Smooth muscle cell of the brain vasculature (primary cell): ENCODE measurements around the gene STYX.

Experiments used
- DNase-seq: peaks from one replicate; pipeline ENCODE4 v3.0.0-alpha.2; 2012; ENCODE audit warnings: low read depth, low spot score

STYX gene, protein sequence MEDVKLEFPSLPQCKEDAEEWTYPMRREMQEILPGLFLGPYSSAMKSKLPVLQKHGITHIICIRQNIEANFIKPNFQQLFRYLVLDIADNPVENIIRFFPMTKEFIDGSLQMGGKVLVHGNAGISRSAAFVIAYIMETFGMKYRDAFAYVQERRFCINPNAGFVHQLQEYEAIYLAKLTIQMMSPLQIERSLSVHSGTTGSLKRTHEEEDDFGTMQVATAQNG

DNA sequence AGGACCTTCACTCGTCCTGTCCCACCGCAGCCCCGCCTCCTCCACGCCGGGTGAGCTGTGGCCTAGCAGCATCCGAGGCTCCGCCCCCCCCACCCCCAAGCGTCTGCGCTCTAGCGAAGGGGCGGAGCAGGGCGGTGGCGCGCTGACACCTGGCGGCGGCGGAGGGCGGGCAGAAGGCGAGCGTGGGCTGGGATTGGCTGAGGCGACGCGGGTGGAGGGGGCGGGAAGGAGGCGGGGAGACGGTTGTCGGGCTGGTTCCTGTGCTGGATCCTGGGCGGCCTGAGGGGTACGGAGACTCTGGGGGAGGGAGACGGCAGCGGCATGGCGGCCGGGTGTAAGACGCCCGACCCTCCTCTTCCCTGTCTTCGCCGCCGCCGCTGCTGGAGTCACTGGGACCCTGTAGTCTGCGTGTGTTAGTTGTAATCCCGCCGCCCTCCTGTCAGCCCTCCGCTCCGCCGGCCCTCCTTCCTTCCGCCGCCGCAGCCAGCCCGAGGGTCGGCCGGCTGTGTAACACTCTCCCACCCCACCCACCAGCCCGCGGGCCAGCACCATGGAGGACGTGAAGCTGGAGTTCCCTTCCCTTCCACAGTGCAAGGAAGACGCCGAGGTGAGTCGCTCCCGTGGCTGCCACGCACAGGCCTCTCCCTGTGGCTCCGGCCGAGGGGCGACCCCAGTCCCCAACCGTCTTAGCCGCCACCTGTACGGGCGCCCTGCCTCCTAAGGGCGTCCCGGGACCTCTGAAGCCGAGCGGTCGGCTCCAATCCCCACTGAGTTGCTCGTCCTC is at the start of gene STYX:
Gene STYX (plus strand): TSS at position 242 of the 784 bp plus-strand sequence. CDS start 309 bp downstream, at position 551.
- DNase-seq = peak; percentile 98

DNA sequence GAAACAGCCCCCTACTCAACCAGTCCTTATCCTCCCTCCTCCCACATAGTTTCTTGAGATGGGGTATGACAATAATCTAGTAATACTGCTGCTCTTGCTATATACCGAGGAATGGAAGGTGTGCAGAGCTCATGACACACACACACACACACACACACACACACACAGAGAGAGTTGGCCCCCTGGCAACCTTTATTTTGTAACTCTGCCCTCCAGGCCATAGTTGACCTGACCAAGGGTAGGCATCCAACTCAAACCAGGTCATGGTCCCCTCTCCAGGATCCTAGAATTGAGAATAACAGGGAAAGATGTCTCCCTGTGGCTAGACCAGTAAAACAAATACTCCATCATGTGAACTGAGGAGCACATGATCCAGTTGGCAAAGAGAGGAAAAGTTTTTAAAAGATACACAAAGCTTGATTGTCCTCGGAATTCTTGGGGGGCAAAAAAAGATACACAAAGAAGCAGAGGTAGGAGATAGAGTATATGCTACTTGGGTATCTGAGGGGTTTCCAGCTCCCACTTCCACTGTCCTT is 45.9 kb upstream of the STYX start:
- DNase-seq = no peak

DNA sequence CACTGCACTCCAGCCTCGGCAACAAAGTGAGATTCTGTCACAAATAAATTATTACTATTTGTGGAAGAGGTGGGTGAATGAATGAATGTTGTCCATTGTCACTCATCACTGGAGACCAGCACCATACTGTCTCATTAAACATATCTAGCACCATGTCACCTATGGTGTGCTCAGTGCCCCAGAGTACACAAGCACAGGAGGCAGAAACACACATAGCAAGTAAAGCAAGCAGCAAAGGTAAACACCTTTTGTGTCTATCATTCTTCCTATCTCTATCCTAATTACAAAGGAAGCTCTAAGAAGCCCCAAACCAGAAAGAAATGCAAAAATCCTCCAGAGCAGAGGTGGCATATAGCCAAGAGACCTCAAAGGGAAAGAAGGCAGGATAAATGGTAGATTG is 43.8 kb upstream of the STYX start:
- DNase-seq = no peak

DNA sequence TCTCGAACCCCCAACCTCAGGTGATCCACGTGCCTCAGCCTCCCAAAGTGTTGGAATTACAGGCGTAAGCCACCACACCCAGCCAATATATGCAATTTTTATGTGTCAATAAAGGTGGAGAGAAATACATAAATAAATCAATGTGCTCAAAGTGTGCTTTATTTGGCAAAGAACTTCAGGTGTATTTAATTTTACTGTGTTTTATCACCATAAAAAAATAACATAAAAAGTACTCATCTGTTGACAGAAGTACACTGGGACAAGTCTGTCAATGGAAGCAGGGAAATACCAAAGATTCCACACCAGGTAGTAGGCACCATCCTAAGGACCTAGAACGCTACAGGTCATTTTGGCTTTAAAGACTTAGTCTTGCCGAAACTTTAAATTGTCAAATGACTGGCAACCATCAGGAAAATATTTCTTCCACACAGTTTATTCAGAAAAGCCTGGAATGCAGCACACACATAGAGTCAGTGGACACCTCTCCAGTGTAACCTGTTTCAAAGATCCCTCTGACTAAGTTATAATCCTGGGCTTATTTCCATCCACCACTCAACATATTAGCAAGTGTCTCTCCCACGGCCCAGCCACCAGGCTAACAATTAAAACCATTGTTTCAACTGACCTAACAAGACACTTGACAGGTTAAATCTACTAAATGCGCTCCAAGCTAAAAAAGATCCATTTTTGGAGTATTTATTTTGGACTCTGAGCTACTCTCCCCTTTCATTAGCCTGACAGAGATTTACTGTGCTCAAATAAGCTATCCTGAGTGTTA is 38.8 kb upstream of the STYX start:
- DNase-seq = no peak

DNA sequence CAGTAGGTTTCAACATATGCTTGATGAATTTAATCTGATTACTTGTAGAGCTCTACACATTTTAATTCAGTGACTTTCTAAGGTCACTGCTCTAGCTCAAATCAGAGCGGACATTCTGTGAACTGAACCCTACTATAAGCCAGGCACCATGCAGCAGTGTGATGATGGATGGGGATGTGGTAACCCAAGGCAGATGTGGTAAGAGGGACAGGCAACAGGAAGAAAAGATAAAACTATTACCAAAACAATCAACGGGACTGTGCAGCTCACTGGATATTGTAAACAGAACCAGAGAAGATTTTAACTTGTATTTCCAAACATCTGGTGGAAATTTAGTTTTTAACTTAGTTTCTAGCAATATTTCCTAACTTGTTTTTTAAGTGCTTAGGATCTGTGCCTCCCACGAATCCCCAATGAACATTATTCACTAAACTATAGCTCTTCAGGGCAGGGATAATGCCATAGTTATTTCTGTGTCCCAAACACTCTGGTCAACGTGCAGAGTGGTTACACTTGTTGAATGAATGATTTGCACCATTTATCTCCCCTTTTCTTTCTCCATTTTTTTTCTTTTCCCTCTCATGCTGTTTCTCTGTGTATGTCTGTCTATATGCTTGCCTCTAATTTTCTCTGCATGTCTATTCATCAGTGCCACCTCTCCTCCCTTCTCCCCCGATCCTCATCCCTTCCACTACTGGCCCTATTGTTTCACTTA is 37.6 kb upstream of the STYX start:
- DNase-seq = no peak

DNA sequence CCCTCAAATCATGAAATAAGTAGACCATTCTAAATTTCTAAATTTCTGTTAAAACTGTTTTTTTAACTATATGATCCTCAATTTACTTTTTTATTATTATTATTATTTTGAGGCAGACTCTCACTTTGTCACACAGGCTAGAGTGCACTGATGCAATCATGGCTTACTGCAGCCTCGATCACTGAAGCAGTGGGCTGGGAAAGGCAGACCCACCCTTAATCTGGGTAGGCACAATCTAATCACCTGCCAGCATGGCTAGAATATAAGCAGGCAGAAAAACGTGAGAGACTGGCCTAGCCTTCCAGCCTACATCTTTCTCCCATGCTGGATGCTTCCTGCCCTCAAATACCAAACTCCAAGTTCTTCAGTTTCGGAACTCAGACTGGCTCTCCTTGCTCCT is 36.9 kb upstream of the STYX start:
- DNase-seq = no peak

DNA sequence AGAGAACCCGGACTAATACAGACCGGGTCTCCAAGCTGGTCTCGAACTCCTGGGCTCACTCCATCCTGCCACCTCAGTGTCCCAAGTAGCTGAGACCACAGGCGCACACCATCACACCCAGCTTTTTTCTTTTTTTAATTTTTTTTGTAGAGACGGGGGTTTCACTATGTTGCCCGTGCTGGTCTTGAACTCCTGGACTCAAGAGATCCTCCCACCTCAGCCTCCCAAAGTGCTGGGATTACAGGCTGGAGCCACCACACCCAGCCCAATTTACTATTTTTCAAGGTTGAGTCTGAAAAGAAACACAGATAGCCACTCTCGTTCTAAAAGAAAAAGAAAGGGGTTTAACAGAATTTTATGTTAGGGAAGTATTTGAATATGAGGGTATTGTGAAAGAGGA is 36.4 kb upstream of the STYX start:
- no peak for DNase-seq

DNA sequence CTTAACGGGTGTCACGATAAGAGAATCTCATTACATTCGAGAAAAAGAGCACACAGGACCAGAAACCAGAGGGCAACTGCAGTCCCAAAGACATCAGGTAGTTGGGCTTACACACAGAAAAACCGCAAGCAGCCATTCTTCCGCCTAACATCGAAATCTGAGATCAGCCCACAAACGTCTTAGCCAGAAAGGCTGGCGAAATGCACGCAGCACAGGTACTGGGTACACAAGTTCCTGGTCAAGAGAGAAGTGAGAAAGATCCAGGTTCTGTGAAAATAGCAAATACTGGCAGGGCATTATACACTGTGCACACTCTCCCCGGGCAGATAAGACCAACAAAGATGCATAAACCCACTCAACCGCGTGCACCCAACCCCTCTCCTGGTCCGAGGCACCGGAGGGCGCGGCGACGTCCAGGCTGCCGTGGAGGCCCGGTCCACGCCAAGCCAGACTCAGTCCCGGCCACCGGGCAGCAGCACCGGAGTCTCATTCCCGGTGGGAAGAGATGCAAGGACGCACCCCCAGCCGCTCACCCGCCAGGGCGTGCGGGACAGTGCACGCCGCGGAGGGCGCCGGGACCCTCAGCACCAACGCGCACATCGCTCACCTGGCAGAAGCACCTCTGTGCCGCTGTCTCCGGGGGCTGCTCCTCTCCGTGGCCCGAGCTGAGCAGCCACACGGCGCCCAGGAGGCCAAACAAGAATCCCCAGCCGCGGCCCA is 35.0 kb upstream of the STYX start:
- no peak for DNase-seq

DNA sequence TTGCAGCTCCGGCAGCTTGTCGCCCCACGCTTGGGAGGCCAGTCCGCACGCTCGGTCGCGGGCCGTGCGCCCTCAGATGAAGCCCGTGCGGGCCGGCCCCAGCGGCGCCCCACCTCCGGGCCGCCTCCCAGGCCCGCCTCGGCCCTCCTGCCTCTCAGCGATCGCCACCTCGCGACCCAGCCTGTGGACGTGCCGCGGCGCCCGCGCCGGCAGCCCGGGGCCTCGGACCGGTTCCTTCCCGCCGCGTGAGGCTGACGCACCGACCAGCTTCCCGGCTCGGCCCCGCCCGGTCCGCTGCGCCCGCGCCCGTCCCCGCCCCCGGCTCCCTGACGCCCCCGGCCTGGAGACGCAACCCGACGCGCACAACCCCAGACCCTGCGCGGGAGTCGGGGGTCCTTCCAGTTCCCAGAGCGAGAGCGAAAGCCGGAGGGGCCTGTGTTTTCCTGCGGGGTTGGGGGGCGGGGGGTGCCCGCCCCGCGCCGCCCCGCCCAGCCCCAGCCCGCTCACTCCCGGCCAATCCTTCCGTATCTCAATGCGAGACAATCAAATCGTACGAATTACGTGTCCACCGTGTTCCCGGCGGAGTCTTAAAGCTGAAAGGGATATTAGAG is 34.4 kb upstream of the STYX start, which contains the start of gene ERO1A:
Gene ERO1A (minus strand): TSS at position 78 of the 611 bp plus-strand sequence. CDS start 77 bp downstream, at position 1.
- peak; percentile 45 for DNase-seq

DNA sequence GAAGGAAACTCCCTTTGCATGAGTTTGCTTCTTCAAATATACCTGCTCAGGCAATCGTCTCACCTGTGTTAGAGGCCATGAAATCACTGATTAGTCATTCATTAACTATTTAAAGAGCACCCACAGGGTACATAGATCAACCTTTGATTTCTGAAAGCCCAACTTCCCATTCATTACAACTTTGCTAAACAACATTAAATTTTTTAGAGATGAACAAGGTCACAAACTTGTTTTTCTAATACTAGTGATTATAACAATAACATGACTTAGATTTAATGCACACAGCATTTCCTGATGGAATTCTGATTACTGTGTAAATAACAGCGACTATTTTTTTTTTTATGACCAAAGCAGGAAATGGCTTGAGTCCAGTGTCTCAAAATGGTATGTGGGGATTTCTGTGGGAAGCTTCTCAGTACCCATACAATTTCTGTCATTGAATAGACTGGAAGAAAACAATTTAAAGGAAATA is 29.2 kb upstream of the STYX start:
- no peak for DNase-seq

DNA sequence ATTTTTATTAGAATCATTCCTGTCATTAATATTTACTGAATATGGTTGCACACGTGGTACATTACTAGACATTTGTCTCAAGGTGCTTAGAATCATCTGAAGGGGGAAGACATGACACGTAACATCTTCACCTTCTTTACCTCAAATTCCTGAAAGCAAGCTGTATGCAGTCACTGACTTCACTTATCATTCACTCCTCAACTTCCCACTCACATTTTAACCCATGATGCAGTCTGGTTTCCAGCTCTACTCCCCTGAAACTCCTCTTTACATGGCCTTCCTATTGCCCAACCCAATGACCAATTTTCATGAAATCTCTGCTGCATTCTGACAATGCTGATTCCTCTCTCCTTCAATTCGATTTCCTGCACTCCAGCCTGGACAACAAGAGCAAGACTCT is 28.7 kb upstream of the STYX start:
- no peak for DNase-seq

DNA sequence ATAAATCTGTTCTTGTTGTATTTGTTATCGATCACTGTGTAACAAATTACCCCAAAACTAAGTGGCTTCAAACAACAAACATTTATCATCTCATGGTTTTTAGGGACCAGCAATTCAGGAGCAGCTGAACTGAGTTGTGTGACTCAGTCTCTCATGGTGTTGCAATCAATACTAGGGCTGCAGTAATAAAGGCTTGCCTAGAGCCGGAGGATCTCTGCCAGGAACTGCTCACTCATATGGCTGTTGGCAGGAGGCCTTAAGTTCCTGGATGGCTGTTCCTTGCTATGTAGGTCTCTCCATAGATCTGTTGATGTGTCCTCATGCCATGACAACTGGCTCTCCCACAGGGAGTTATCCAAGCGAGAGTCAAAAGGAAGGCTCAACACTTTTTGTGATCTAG is 26.7 kb upstream of the STYX start:
- no peak for DNase-seq

DNA sequence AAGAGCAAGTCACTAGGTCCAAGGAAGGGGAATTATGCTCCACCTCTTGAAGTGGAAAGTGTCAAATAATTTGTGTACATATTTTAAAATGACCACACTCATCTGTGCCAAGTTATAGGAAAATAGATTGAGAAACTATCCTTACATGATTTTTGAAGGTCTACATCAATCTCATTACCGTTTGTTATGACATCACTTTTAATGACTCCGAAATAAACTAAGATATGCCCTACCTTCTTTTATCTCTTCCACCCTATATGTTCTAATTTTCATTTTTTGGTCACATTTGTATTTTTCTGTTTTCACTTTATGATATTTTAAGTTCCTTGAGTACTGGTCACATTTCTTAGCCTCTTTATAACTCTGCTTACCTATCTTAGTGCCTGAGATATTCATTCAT is 26.3 kb upstream of the STYX start:
- DNase-seq = no peak

DNA sequence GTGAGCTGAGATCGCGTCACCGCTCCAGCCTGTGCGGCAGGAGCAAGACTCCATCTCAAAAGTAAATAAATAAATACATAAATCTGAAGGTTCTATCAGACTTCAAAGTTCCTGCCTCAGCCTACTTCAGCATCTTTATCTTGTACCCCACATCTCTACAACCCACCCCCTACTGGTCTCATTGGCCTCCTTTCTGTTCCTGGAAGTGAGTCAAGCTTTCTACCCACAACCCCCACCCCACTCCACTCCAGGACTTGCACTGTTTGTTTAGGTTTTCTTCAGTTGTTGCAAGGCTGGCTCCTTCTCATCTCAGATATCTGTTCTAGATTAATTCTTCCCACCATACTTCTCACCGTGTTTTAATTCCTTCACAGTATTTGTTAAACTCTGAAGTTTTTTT is 23.7 kb upstream of the STYX start:
- DNase-seq = no peak

DNA sequence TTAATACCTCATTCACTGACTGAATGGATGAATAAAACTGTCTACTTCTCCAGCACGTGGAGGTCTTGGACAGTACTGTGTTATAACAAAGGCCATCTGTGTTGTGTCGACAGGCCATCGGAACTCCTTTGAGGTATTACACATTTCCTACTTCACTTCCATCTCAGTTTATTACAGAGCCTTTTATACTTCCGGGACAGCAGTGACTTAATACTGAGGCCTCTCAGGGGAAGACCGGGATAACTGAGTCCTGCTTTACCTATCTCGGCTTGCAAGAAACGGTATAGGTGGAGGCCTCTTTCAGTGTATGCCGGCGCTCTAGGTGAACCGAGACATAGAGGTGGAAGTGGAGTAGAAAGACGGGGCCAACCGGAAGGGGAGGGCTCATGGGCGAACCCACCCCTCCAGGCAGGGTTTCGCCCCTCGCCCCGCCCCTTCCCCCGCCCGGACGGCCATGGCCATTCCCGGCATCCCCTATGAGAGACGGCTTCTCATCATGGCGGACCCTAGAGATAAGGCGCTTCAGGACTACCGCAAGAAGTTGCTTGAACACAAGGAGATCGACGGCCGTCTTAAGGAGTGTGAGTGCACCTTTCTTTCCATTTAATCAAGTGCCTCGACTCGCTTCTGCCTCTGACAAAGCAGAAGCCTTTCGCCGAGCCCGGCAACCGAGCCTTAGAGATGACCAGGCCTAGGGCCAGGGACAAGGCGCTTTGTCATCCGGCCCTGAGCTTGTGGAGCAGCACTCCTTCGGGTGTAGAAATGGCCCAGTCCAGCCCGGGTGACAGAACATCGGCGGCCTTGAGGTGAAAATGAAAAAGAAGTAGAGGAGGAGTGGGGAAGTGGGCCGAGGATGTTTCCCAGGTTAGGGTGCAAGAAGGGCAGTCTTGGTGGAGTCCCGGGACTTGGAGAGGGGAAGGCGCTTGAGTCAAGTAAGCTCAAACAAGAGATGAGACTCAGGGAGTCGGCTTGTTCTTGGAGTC is 23.0 kb upstream of the STYX start, which contains the start of gene PSMC6:
Gene PSMC6 (plus strand): TSS at position 477 of the 983 bp plus-strand sequence. CDS start 20 bp downstream, at position 497.
- DNase-seq = peak; percentile 79

DNA sequence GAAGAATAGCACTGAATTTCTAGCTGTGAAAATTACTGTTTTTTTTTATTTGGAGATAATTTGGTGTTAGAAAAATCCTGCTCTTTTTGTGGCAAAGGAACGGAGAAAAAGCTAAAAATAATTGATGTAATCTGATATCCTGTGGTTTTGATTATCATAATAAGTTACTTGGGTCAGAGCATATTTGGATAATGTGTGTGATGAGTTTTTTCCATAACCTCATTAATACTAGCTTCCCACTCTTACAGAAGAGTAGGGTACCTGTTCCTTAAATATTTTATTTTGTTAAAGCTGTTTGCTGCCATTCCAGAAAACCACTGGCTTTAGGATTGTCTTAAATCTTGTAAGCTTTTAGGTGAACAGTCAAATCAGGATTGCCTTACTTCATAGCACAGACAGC is 18.3 kb upstream of the STYX start:
- DNase-seq = no peak

DNA sequence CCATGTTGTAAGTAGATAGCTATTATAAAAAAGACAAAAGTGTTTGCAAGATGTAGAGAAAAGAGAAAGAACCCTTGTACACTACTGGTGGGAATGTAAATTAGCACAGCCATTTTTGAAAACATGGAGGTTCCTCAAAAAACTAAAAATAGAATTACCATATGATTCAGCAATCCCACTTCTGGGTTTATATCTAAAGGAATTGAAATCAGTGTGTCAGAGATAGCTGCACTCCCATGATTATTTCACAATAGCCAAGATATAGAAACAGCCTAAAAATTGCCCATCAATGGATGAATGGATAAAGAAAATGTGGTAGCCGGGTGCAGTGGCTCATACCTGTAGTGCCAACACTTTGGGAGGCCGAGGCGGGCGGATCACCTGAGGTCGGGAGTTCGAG is 13.8 kb upstream of the STYX start:
- DNase-seq = no peak

DNA sequence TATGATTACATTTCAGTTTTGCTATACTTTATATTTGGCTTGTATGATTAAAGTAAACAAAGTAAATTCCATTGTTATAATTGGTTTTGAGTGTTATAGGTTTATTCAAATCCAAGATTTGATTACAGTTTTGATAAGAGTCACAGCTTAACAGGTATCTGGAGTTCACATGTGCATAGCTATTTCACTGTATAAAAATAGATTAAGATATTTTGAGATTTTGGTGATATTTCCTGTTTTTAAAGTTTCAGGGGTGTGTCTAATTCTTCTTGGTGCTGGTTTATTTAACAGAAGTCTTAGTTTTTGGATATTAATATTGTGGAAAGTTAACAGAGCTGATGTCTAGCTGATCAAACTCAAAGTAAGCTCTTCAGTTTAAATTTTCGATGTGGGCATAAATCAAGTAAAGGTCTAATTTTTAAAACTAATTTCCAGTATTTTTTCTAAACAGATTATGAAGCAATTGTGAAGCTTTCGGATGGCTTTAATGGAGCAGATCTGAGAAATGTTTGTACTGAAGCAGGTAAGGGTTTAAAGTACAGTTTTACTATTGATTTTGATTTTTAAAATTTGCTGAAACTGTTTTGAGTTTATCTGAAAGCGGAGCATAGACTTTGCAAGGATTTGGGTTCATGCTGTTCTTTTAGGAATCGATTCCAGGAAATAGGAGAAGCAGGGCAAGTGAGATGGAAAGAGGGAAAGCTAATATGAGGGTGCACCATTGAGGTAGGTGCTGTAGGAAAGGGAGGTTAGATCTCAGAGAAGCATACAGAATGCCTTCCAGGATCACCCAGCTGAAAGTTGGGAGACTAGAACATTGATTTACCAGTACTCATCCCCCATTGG is 6.2 kb upstream of the STYX start:
- no peak for DNase-seq
